GM23338 (cell line): ENCODE data around the gene NET1. TPM values are rescaled to one million over a fixed set of nuclear protein-coding genes. Genes with fewer than 3 reads are reported as not detected.

Experiments used
- ATAC-seq: fragments of 200-7000 bp; cut with Tn5 transposase; 3 replicates; pipeline ENCODE4 v1.9.1; 2020
- DNase-seq: peaks from one replicate; pipeline ENCODE4 v3.0.0-alpha.2; 2015; ENCODE audit warnings: low spot score
- H2AFZ ChIP-seq: fragments of 200-600 bp; sonication (generic); 2 replicates; pipeline ENCODE4 v1.8.0; 2016; ENCODE audit warnings: antibody characterized with exemption, mild to moderate bottlenecking, moderate library complexity
- H3F3A ChIP-seq: fragments of 200-600 bp; sonication (generic); replicated peaks from 2 replicates; pipeline ENCODE4 v1.8.0; 2017; ENCODE audit warnings: antibody characterized with exemption, mixed run types, low read depth
- H3K27ac ChIP-seq: fragments of 200-600 bp; sonication (generic); 2 replicates; pipeline ENCODE4 v1.6.1; 2016; ENCODE audit warnings: low read depth
- H3K27me3 ChIP-seq: fragments of 200-600 bp; sonication (generic); 2 replicates; pipeline ENCODE4 v1.8.0; 2016; ENCODE audit warnings: mild to moderate bottlenecking, mixed run types, moderate library complexity; ENCODE audit not compliant: insufficient read depth
- H3K36me3 ChIP-seq: fragments of 200-600 bp; sonication (generic); 2 replicates; pipeline ENCODE4 v1.8.0; 2016; ENCODE audit warnings: mild to moderate bottlenecking; ENCODE audit not compliant: insufficient read depth
- H3K4me1 ChIP-seq: fragments of 200-600 bp; sonication (generic); 2 replicates; pipeline ENCODE4 v1.8.0; 2016; ENCODE audit warnings: mild to moderate bottlenecking, moderate library complexity; ENCODE audit not compliant: insufficient read depth
- H3K4me2 ChIP-seq: fragments of 200-600 bp; sonication (generic); 2 replicates; pipeline ENCODE4 v1.7.1; 2017; ENCODE audit warnings: mixed run types
- H3K4me3 ChIP-seq: fragments of 200-600 bp; sonication (generic); 2 replicates; pipeline ENCODE4 v1.6.1; 2016; ENCODE audit warnings: mixed run types
- H3K79me2 ChIP-seq: fragments of 200-600 bp; sonication (generic); replicated peaks from 2 replicates; pipeline ENCODE4 v1.8.0; 2017; ENCODE audit warnings: mild to moderate bottlenecking; ENCODE audit not compliant: insufficient read depth
- H3K9me2 ChIP-seq: fragments of 200-600 bp; sonication (generic); 2 replicates; pipeline ENCODE4 v1.8.0; 2017; ENCODE audit not compliant: insufficient read depth
- H4K20me1 ChIP-seq: fragments of 200-600 bp; sonication (generic); replicated peaks from 2 replicates; pipeline ENCODE4 v1.8.0; 2017; ENCODE audit warnings: mild to moderate bottlenecking; ENCODE audit not compliant: insufficient read depth
- H3K27ac Mint-ChIP-seq: 2 replicates; pipeline ENCODE4 v1.8.0; 2020; ENCODE audit warnings: inconsistent platforms, mild to moderate bottlenecking, moderate library complexity, mixed read lengths
- H3K27me3 Mint-ChIP-seq: 3 replicates; pipeline ENCODE4 v1.8.0; 2022; ENCODE audit warnings: low read depth, mild to moderate bottlenecking, moderate library complexity, mixed read lengths, inconsistent platforms; ENCODE audit not compliant: insufficient read depth, poor library complexity
- H3K36me3 Mint-ChIP-seq: 3 replicates; pipeline ENCODE4 v1.8.0; 2021; ENCODE audit warnings: low read depth, mild to moderate bottlenecking, inconsistent platforms, moderate library complexity, mixed read lengths
- H3K4me1 Mint-ChIP-seq: 3 replicates; pipeline ENCODE4 v1.8.0; 2020; ENCODE audit warnings: mild to moderate bottlenecking, inconsistent platforms, mixed read lengths
- H3K4me3 Mint-ChIP-seq: 3 replicates; pipeline ENCODE4 v1.8.0; 2021; ENCODE audit warnings: moderate library complexity, mild to moderate bottlenecking, inconsistent platforms, mixed read lengths
- H3K9me3 Mint-ChIP-seq: 3 replicates; pipeline ENCODE4 v1.8.0; 2020; ENCODE audit warnings: moderate library complexity, mild to moderate bottlenecking, inconsistent platforms, mixed read lengths
- CREB1 ChIP-seq: fragments of 250-450 bp; sonication (Bioruptor Pico); IDR thresholded peaks from 2 replicates; pipeline ENCODE4 v1.5.0; 2020; ENCODE audit warnings: low read depth, mild to moderate bottlenecking, moderate library complexity
- CTCF ChIP-seq, 2 experiments: fragments of 200-600 bp in 1 of 2; sonication (generic) in 1 of 2; conservative IDR thresholded peaks; 2 replicates each; pipeline versions ENCODE4 v1.5.1 to v1.6.1; 2016 to 2017; ENCODE audit warnings: antibody characterized with exemption in 2 of 2, low read depth in 2 of 2, mild to moderate bottlenecking in 2 of 2, moderate library complexity in 1 of 2
- JUNB ChIP-seq: IDR thresholded peaks from one replicate; pipeline ENCODE4 v1.6.1; 2016; ENCODE audit warnings: antibody characterized with exemption; ENCODE audit not compliant: unreplicated experiment
- NANOG ChIP-seq: IDR thresholded peaks from 2 replicates; pipeline ENCODE4 v1.6.1; 2016; ENCODE audit warnings: antibody characterized with exemption, borderline replicate concordance
- POLR2AphosphoS5 ChIP-seq: IDR thresholded peaks from 2 replicates; pipeline ENCODE4 v1.6.1; 2016; ENCODE audit warnings: antibody characterized with exemption, low read depth
- ZNF114 ChIP-seq: fragments of 250-450 bp; sonication (Bioruptor Pico); IDR thresholded peaks from 2 replicates; pipeline ENCODE4 v1.5.0; 2020; ENCODE audit warnings: mild to moderate bottlenecking, moderate library complexity
- ZNF462 ChIP-seq: fragments of 250-450 bp; sonication (Bioruptor Pico); IDR thresholded peaks from 2 replicates; pipeline ENCODE4 v1.5.0; 2020; ENCODE audit warnings: mild to moderate bottlenecking, moderate library complexity
- polyA plus RNA-seq: library from polyadenylated mRNA; unstranded; fragments of >200 nt; fragmentation: Nextera tagmentation; extraction: Ambion mirVana; gene quantifications from 2 replicates; pipeline ENCODE4 v1.2.1, GENCODE V29; 2016
- total RNA-seq: library from RNA; depleted of rRNA; stranded (reverse); fragments of >200 nt; shearing (Covaris generic); gene quantifications from 2 replicates; pipeline ENCODE4 v1.2.3, GENCODE V29; 2014
- TF ChIP-seq, protein P1 (sequence below): IDR thresholded peaks from 2 replicates; pipeline ENCODE4 v1.6.1; 2016; ENCODE audit warnings: antibody characterized with exemption

Gene NET1
- total and polyA plus RNA-seq, 2 experiments from 2014 or later, result 47.9 to 93.9 TPM

- H3K4me2 ChIP-seq, result no peak overlapping the region
- ATAC-seq, result no peak
Measured at GRCh38 chr10:5442065-5442989, 30.0 kb downstream of the NET1 start.

GRCh38 chr10:5442990-5443370, 30.6 kb downstream of the NET1 start:
- no peaks in the 10 kb centered on the region for H3K9me2 ChIP-seq
- no peak overlapping the region for H2AFZ ChIP-seq
- H3K4me3 ChIP-seq, result no peak overlapping the region
- H3F3A ChIP-seq, result no peaks in the 10 kb centered on the region
- H3K27me3 Mint-ChIP-seq, result no peaks in the 10 kb centered on the region
- no peaks in the 10 kb centered on the region for H4K20me1 ChIP-seq
- no peaks in the 10 kb centered on the region for H3K36me3 ChIP-seq
- H3K4me3 Mint-ChIP-seq, result no peak overlapping the region
- no peak overlapping the region for H3K27ac Mint-ChIP-seq
- H3K4me2 ChIP-seq, result no peak overlapping the region
- H3K4me1 ChIP-seq, result peaks cover 7% of the 10 kb centered on the region
- peaks cover 12% of the 10 kb centered on the region; the same call in 2 of the 3 replicates for H3K4me1 Mint-ChIP-seq
- H3K27ac ChIP-seq, result no peak overlapping the region
- peaks cover 28% of the 10 kb centered on the region for H3K79me2 ChIP-seq
- no peaks in the 10 kb centered on the region; the same call in 2 of the 3 replicates for H3K36me3 Mint-ChIP-seq
- DNase-seq, result no peak
- no peak for ATAC-seq
- no peaks in the 10 kb centered on the region for H3K9me3 Mint-ChIP-seq
- H3K27me3 ChIP-seq, result no peaks in the 10 kb centered on the region
- no peak for TF ChIP-seq JUNB
- no peak for TF ChIP-seq NANOG
- no peak for TF ChIP-seq ZNF462 (CRISPR knock-in tag)
- no peak for TF ChIP-seq POLR2AphosphoS5
- TF ChIP-seq, protein P1, sequence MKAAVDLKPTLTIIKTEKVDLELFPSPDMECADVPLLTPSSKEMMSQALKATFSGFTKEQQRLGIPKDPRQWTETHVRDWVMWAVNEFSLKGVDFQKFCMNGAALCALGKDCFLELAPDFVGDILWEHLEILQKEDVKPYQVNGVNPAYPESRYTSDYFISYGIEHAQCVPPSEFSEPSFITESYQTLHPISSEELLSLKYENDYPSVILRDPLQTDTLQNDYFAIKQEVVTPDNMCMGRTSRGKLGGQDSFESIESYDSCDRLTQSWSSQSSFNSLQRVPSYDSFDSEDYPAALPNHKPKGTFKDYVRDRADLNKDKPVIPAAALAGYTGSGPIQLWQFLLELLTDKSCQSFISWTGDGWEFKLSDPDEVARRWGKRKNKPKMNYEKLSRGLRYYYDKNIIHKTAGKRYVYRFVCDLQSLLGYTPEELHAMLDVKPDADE, result no peak
- TF ChIP-seq CREB1 (CRISPR knock-in tag), result no peak

More at GRCh38 chr10:5442065-5442989, 30.0 kb downstream of the NET1 start:
- no peaks in the 10 kb centered on the region for H3K27me3 ChIP-seq
- no peak overlapping the region for H3K4me3 Mint-ChIP-seq
- H4K20me1 ChIP-seq, result no peaks in the 10 kb centered on the region
- no peak overlapping the region for H3K27ac Mint-ChIP-seq
- H3K27ac ChIP-seq, result no peak overlapping the region
- no peaks in the 10 kb centered on the region for H3K9me3 Mint-ChIP-seq
- no peak overlapping the region for H3K4me3 ChIP-seq
- no peaks in the 10 kb centered on the region for H3F3A ChIP-seq
- no peaks in the 10 kb centered on the region for H3K9me2 ChIP-seq
- peaks cover 12% of the 10 kb centered on the region; the same call in 2 of the 3 replicates for H3K4me1 Mint-ChIP-seq
- TF ChIP-seq CTCF (conservative IDR thresholded peaks at IDR 0.05; ENCODE audit: low read depth in 2 of 2) (peak; percentile 68 to 82), ZNF114 (CRISPR knock-in tag) (no peak)
- H2AFZ ChIP-seq, result no peak overlapping the region
- no peaks in the 10 kb centered on the region for H3K27me3 Mint-ChIP-seq
- H3K36me3 ChIP-seq, result no peaks in the 10 kb centered on the region
- no peaks in the 10 kb centered on the region; the same call in 2 of the 3 replicates for H3K36me3 Mint-ChIP-seq
- peaks cover 22% of the 10 kb centered on the region for H3K79me2 ChIP-seq
- peak; percentile 65 for DNase-seq
- peaks cover 6% of the 10 kb centered on the region for H3K4me1 ChIP-seq
